Gastroesophageal sphincter (tissue), 3 donors: ENCODE results near the gene RMP24.

Experiments
- EP300 ChIP-seq: sonication (generic); formaldehyde crosslinking; IDR thresholded peaks from one replicate; pipeline ENCODE4 v1.6.1; 2017; ENCODE audit warnings: antibody characterized with exemption, mild to moderate bottlenecking
- POLR2AphosphoS5 ChIP-seq: sonication (generic); formaldehyde crosslinking; IDR thresholded peaks from one replicate; pipeline ENCODE4 v1.6.1; 2017; ENCODE audit warnings: antibody characterized with exemption
- TF ChIP-seq, protein P1 (sequence below), 4 experiments: fragments of 200-600 bp in 2 of 4; fragments of 450-650 bp in 2 of 4; sonication (generic) in 1 of 4; IDR thresholded peaks; one replicate each; pipeline ENCODE4 v1.5.1; 2017 to 2019; ENCODE audit warnings: antibody characterized with exemption in 4 of 4, mild to moderate bottlenecking in 2 of 4, moderate library complexity in 2 of 4

- TF ChIP-seq, protein P1, sequence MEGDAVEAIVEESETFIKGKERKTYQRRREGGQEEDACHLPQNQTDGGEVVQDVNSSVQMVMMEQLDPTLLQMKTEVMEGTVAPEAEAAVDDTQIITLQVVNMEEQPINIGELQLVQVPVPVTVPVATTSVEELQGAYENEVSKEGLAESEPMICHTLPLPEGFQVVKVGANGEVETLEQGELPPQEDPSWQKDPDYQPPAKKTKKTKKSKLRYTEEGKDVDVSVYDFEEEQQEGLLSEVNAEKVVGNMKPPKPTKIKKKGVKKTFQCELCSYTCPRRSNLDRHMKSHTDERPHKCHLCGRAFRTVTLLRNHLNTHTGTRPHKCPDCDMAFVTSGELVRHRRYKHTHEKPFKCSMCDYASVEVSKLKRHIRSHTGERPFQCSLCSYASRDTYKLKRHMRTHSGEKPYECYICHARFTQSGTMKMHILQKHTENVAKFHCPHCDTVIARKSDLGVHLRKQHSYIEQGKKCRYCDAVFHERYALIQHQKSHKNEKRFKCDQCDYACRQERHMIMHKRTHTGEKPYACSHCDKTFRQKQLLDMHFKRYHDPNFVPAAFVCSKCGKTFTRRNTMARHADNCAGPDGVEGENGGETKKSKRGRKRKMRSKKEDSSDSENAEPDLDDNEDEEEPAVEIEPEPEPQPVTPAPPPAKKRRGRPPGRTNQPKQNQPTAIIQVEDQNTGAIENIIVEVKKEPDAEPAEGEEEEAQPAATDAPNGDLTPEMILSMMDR (IDR thresholded peaks at IDR 0.05): no peak
- TF ChIP-seq POLR2AphosphoS5 (no peak), EP300 (no peak)
These were observed 36.7 kb downstream of the RMP24 start for GRCh38 chr18:36009214-36009613.
